ENCODE data around the gene DUSP22.
A peak's percentile ranks its signal among the peaks of the same experiment; 100 is the strongest.

DUSP22 gene

DNA sequence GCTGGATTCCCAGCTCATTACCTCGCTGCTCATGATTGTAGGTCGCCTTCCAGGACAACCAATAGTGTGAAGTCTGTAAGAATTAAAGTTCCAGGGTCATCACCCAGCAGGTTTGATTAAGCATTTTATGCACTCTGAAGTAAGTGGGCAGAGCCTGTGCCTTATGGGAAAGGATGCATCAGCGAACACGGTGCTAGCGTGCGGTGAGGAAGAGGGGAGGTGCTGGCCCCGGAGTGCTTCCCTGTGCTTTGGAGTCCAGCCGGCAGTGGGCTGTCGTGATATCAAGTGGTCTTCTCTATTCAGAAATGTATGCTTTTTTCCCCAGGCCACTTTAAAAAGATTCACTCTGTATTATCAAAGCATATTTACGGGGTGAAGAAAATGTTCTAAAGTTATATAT, 16.0 kb downstream of the DUSP22 start:
- ATAC-seq (no peak), DNase-seq (ENCODE audit: low spot score in 2 of 2) (no peak)
- no peak overlapping the region for H3K27ac Mint-ChIP-seq
- H3K9me3 Mint-ChIP-seq = no peaks in the 10 kb centered on the region
- no peak overlapping the region for H3K4me3 Mint-ChIP-seq
- peaks cover 23% of the 10 kb centered on the region for H3K4me1 Mint-ChIP-seq
- peaks cover 13% of the 10 kb centered on the region for H3K36me3 Mint-ChIP-seq

DNA sequence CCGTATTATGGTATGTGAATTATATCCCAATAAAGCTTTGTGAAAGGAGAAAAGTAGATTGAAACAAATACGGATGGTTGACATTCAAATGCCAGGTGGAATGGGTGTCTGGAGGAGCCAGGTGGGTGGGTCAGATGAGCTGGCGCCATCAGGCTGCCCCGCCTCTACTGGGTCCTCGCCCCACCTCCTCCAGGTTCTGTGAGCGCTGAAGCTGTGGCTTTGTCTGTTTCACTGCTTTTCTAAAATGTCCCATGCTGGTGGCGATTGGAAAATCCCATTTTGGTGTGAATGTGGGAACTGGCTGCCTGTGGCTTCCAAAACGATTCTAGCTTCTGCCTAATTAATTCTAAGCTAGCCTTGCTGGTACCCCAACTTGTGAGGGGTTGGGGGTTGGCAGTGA, 16.5 kb downstream of the DUSP22 start:
- no peak for DNase-seq (ENCODE audit: low spot score in 2 of 2)
- no peak overlapping the region for H3K4me3 Mint-ChIP-seq
- ATAC-seq = no peak
- H3K9me3 Mint-ChIP-seq = no peaks in the 10 kb centered on the region
- H3K36me3 Mint-ChIP-seq = peaks cover 13% of the 10 kb centered on the region
- H3K27ac Mint-ChIP-seq = no peak overlapping the region
- H3K4me1 Mint-ChIP-seq = peaks cover 25% of the 10 kb centered on the region

DNA sequence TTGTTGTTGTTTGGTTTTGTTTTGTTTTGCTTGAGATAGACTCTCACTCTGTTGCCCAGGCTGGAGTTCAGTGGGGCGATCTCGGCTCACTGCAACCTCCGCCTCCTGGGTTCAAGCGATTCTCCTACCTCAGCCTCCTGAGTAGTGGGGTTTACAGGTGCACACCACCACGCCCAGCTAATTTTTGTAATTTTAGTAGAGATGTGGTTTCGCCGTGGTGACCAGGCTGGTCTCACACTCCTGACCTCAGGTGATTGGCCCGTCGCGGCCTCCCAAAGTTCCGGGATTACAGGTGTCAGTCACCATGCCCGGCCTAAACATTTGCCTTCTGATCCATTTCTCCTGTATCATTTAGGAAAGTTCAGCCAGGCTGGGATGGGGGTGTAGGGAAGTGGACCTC, 17.7 kb downstream of the DUSP22 start:
- peaks cover 13% of the 10 kb centered on the region for H3K36me3 Mint-ChIP-seq
- no peak overlapping the region for H3K4me3 Mint-ChIP-seq
- H3K27ac Mint-ChIP-seq = peak overlapping the region; percentile 37
- no peaks in the 10 kb centered on the region for H3K9me3 Mint-ChIP-seq
- DNase-seq (ENCODE audit: low spot score in 2 of 2) = no peak
- peaks cover 25% of the 10 kb centered on the region for H3K4me1 Mint-ChIP-seq
- ATAC-seq = no peak

DNA sequence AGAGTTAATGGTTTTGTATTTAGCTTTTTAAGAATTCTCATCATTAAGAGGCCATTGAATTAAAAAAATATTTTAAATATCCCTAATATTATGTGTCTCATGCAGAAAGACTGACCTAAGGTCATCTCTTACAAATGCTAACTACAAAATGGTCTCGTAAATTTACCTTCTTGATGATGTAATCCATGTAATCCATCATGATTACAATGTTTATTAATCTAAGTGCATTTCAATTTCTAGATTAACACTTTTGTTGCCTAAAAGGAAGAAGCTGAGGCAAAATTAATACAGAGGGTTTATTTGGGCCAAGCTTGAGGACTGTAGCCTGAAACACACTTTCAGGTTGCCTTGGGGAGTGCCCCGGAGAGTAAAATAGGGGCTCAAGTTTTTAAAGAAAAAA, 18.4 kb downstream of the DUSP22 start:
- Mint-ChIP-seq H3K9me3 (no peaks in the 10 kb centered on the region), H3K27ac (no peak overlapping the region), H3K4me1 (peaks cover 30% of the 10 kb centered on the region), H3K4me3 (no peak overlapping the region), H3K36me3 (peaks cover 13% of the 10 kb centered on the region)
- no peak for DNase-seq (ENCODE audit: low spot score in 2 of 2)
- no peak for ATAC-seq

DNA sequence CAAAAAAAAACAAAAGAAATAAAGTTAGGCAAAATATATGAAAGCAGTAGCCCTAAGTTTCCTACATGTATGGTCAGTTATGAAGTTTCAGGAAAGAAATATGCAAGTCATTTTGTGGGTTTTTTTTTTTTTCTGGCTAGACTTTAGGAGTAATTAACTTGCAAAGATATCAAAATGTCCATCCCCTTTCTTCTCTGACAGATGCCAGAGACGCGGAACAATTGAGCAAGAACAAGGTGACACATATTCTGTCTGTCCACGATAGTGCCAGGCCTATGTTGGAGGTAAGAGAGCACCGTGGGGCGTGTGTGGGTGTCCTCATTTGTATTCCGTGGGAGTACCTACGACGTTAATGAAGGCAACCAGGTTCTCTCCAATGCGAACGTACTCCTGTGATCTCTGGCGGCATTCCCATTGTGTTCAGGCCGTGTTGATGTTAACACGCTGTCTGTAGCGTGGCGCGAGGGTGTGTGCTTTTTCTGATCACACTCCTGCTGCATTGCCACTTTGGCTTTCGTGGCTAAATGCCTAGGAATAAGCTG, 19.5 kb downstream of the DUSP22 start:
- Mint-ChIP-seq H3K36me3 (peaks cover 13% of the 10 kb centered on the region), H3K9me3 (no peaks in the 10 kb centered on the region), H3K4me3 (no peak overlapping the region), H3K27ac (no peak overlapping the region), H3K4me1 (peaks cover 32% of the 10 kb centered on the region)
- DNase-seq (ENCODE audit: low spot score in 2 of 2) = no peak
- ATAC-seq = no peak

DNA sequence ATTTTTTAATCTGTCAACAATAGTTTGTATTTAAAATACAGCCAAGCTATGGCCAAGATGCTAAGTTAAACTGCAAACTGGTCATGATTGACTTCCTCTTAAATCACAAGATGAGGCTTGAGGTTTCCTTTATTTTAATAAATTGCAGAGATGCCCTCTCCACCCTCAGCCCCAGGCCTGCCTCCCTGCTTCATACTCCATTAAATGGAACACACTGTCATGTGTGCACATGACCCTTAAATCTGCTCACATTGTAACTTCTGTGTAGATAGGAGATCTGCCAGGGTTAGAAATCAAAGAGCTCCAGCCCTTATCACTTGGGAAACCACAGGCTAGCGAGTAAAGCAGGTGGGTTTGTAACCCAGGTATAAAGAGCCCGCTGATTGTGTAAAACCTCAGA, 20.8 kb downstream of the DUSP22 start:
- Mint-ChIP-seq H3K9me3 (no peaks in the 10 kb centered on the region), H3K4me1 (peaks cover 41% of the 10 kb centered on the region), H3K4me3 (no peak overlapping the region), H3K27ac (peak overlapping the region; percentile 11), H3K36me3 (peaks cover 13% of the 10 kb centered on the region)
- ATAC-seq (no peak), DNase-seq (ENCODE audit: low spot score in 2 of 2) (no peak)

DNA sequence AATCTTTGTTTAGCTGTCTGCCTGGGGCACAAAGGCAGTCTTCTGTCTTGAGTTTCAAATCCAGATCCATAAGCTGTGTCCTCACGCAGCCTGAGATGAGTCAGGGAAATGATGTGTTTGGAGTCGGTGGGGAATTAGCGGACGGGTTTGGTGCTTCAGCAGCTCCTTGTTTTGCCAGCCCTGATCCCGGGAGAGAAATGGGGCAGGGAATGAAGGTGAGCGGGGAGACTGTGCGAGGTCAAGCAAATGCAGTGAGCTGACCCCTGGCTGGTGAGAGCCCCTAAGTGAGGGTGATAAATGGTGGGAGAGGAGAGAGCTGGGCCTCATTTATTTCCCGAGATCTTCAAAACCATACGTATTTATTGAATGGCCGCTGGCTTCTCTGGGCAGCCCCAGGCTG, 21.6 kb downstream of the DUSP22 start:
- Mint-ChIP-seq H3K4me1 (peaks cover 41% of the 10 kb centered on the region), H3K36me3 (peaks cover 13% of the 10 kb centered on the region), H3K9me3 (no peaks in the 10 kb centered on the region), H3K4me3 (no peak overlapping the region), H3K27ac (no peak overlapping the region)
- ATAC-seq = no peak
- DNase-seq (ENCODE audit: low spot score in 2 of 2) = no peak

DNA sequence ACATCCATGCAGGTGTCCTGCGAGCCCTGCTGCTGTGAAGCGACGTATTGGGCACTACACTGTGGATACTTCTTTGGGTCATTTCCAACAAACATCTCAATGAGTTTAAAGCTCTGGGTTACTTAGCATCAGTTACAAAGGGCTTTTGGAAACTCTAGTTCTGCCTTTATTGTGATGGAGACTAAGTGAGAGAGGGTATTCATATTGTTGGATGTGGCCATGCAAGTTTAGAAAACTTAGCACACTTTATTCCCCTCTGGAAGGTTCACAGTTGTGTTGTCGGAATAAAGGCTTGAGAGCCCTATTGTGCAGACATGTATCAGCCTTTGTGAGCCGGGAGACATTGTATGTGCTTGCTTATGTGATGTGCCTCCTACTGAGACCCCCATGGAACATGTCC, 22.1 kb downstream of the DUSP22 start:
- Mint-ChIP-seq H3K4me3 (no peak overlapping the region), H3K36me3 (peaks cover 13% of the 10 kb centered on the region), H3K27ac (no peak overlapping the region), H3K4me1 (peaks cover 41% of the 10 kb centered on the region), H3K9me3 (no peaks in the 10 kb centered on the region)
- no peak for DNase-seq (ENCODE audit: low spot score in 2 of 2)
- no peak for ATAC-seq

DNA sequence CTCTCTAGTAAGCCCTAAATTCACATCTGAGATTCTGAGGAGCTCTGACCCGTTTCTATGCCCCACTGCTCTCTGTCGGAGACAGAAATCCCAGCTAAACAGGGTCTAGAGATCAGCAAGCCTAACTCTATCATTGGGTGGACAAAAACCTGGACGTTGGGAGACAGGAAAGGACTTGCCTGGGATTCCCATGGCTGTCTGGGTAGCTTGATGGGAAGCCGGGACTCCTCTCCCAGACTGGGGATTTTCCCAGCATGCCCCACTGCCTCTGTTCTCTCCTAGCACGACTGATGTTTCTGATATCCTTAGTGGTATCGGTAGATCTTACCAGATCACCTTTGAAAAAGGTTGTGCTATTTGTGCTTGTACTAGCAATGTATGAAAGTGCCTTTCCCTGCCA, 22.9 kb downstream of the DUSP22 start:
- H3K27ac Mint-ChIP-seq = no peak overlapping the region
- H3K4me3 Mint-ChIP-seq = no peak overlapping the region
- no peak for DNase-seq (ENCODE audit: low spot score in 2 of 2)
- no peak for ATAC-seq
- H3K36me3 Mint-ChIP-seq = peaks cover 13% of the 10 kb centered on the region
- no peaks in the 10 kb centered on the region for H3K9me3 Mint-ChIP-seq
- peaks cover 34% of the 10 kb centered on the region for H3K4me1 Mint-ChIP-seq

DNA sequence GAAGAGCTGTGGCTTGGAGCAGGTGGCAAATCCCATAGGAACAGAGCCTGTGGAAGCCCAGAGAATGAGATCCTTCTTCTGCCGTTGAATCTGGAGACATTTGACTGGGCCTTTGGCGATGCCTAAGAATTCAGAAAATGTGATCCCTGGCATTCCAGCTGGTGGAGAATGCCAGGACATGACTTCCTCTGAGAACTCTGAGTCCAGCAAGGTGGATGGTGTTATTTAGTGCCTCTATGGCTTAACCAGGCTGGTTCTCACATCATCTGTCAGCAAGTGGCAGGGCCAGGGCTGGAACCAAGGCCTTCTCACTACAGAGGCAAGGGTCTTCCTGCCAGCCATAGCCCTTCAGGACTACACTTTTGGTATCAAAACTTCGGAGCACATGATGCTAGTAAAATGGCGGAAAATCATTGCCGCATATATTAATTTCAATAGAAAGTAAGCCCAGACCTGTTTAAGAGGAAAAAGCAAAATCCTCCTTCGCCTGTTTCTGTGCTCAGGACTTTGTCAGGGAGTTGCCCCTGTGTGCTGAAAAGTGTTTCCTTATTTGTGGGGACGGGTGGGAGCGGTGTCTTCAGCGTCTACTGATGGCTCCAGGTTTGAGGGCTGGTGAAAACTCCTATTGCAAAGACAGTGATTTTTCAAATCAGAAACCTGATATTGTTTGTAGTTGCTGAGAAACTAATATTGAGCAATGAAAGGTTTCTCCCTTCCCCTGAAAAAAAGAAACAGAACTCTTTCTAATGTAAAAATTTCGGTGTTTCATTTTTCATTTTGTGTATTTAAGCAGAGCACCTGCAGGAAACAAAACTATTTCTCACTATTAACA, 23.9 kb downstream of the DUSP22 start:
- H3K27ac Mint-ChIP-seq = no peak overlapping the region
- H3K9me3 Mint-ChIP-seq = no peaks in the 10 kb centered on the region
- no peak overlapping the region for H3K4me3 Mint-ChIP-seq
- no peak for ATAC-seq
- peaks cover 34% of the 10 kb centered on the region for H3K4me1 Mint-ChIP-seq
- H3K36me3 Mint-ChIP-seq = peaks cover 12% of the 10 kb centered on the region
- no peak for DNase-seq (ENCODE audit: low spot score in 2 of 2)

DNA sequence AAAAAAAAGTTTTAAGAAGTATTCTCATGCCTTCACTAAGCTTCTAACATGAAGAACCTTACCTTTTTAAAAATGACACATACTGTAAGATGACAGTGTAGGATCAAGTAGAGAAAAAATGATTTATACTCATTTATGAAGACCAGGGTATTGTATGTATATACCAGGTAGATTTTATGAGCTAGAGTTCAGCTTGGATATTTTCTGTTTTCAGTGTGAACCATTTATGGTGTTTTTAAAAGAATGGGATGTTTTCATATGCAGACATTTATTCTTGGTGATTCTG, 24.4 kb downstream of the DUSP22 start:
- H3K36me3 Mint-ChIP-seq = peaks cover 6% of the 10 kb centered on the region
- H3K4me3 Mint-ChIP-seq = no peak overlapping the region
- peaks cover 34% of the 10 kb centered on the region for H3K4me1 Mint-ChIP-seq

DNA sequence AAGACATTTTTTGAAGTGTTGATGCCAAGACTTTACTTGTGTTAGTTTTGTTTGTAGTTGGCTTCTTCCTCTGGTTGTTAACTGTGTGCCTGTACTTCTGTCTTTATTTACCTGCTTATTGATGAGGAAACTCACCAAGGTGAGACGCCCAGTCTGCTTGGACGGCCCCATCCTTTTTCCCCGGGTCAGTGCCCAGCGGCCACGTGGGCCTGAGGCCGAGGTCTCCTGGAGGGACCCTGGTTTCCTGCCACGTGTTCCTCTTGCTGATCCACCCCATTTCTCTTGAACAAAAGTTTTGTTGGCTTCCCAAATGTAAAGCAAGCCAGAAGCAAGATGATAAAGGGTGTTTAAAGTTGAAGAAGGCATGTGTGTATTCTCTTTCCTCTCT, 24.8 kb downstream of the DUSP22 start:
- no peak overlapping the region for H3K27ac Mint-ChIP-seq
- DNase-seq (ENCODE audit: low spot score in 2 of 2) (no peak), ATAC-seq (no peak)
- H3K36me3 Mint-ChIP-seq = peaks cover 6% of the 10 kb centered on the region
- H3K4me1 Mint-ChIP-seq = peaks cover 30% of the 10 kb centered on the region
- H3K9me3 Mint-ChIP-seq = no peaks in the 10 kb centered on the region
- no peak overlapping the region for H3K4me3 Mint-ChIP-seq

More for the DNA sequence above, 24.4 kb downstream of the DUSP22 start:
- ATAC-seq (no peak), DNase-seq (ENCODE audit: low spot score in 2 of 2) (no peak)
- H3K9me3 Mint-ChIP-seq = no peaks in the 10 kb centered on the region
- H3K27ac Mint-ChIP-seq = no peak overlapping the region

DNA sequence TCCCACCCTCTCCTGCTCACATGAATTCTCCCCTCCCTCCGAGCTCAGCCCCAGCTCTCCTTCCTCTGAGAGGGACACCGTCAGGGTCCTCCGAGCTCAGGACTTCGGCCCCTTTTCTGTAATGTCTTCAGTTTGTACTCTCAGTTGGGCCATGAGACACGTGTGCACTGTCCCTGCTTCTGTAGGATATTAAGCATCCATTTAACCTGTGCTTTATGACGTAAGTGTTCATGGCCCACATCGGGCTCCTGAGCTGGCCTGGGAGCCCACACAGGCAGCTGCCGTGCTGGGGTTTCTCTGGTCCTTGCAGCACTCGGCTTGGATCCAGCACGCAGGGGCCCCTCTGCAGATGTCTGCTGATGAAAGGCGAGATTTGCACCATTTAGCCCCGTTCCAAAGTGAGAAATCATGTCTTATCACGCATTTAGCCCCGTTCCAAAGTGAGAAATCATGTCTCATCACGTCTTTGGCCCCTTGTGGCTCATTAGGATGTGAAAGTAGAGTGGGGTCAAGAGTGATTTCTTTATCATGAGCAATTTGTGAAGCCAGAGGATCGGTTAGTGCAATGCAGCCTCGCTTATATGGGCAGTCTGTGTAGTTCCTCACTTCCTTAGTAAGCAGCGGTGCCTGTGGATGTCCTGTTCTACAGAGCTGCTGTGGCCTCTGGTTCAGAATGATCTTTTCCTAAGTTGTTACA, 25.3 kb downstream of the DUSP22 start:
- DNase-seq (ENCODE audit: low spot score in 2 of 2) (no peak), ATAC-seq (peak; percentile 7)
- peaks cover 5% of the 10 kb centered on the region for H3K36me3 Mint-ChIP-seq
- no peak overlapping the region for H3K27ac Mint-ChIP-seq
- no peak overlapping the region for H3K4me3 Mint-ChIP-seq
- H3K9me3 Mint-ChIP-seq = no peaks in the 10 kb centered on the region
- H3K4me1 Mint-ChIP-seq = peaks cover 25% of the 10 kb centered on the region

DNA sequence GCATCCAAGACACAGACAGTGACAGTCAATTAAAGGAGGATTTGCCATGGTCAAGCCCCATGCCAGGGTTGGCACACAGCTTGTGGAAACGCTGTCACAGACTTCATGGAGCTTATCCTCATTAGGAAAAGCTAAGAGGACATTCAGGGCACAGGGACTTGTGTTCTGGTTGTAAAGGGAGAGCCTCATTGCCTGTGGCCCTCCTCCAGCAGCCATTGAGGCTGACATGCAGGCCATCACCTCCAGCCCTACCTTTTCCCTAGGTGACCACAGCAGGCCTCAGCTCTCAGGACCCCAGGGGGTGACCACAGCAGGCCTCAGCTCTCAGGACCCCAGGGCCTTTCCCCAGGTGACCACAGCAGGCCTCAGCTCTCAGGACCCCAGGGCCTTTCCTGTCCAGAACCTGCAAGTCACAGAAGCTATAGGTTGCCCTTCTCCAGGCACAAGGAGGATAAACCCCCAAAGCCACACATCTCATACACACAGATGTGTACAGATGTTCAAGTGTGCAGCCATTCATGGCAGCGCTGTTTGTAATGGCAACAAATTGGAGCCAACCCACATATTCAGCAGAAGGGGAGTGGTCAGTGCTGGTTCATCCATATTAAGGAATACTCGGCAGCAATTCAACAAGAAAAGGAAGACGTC, 26.1 kb downstream of the DUSP22 start:
- no peaks in the 10 kb centered on the region for H3K36me3 Mint-ChIP-seq
- peaks cover 17% of the 10 kb centered on the region for H3K4me1 Mint-ChIP-seq
- H3K27ac Mint-ChIP-seq = no peak overlapping the region
- no peaks in the 10 kb centered on the region for H3K9me3 Mint-ChIP-seq
- ATAC-seq = no peak
- DNase-seq (ENCODE audit: low spot score in 2 of 2) = no peak
- H3K4me3 Mint-ChIP-seq = no peak overlapping the region

DNA sequence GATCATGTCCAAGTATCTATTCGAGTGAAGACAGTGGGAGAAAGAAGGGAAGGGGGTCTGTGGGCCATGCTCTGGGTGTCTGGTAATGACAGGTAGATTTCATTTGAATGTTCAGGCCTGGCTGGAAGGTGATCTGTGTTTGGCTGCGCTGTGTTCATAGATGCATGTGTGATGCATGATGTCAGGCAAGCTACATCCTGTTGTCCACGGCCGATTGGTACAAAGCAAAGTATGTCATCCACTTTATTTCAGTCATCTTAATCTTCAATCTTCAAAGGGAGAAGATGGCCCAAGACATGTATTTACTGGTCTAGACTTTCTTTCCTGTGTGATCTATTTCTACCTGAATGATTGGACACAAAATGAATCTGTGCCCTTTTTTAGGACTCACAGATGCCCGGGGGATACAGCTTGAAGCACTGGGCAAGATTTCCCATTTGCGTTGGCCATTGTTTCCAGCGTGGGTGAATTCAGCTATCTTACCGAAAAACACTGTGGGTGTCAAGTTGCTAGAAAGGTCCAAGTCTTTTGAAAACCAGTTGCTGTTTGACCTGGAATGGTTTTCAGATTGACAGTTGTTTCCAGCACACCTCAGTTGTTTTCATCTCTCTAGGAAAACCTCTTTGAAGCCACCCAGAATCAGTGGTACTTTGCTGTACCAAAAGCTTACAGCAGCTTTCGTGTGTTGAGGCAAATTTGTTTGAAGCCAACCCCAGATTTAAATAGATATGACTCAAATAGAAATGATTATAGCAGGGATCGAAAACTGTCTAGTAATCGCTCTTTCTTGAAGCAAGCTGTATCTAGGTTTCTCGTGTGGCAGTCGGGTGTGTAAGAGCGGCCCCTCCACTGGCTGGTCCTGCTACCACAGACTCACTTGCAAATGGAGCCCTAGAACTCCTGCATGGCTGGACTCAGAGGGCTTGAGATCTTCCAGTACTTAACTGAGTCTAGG, 27.2 kb downstream of the DUSP22 start:
- DNase-seq (ENCODE audit: low spot score in 2 of 2) (no peak), ATAC-seq (peak; percentile 67)
- Mint-ChIP-seq H3K4me1 (peaks cover 16% of the 10 kb centered on the region), H3K4me3 (no peak overlapping the region), H3K27ac (no peak overlapping the region), H3K9me3 (no peaks in the 10 kb centered on the region), H3K36me3 (no peaks in the 10 kb centered on the region)

Measured in stimulated activated effector memory CD8-positive, alpha-beta T cell treated with anti-CD3 and anti-CD28 coated beads, Interleukin-12 subunit alpha, Interleukin-12 subunit beta, amount 100 ng/mL, for 72 hours (primary cell).